Hematopoietic multipotent progenitor cell treated with erythropoietin and hydrocortisone succinate and interleukin-3 and kit ligand, for 15 days (in vitro differentiated cells): Measurements from ENCODE around the gene STRN4.
"Not testable (repeated sequence)": the region's sequence is repeated elsewhere in the genome, so short reads cannot be mapped to it uniquely, and the experiment has no call there.

Experiments
- DNase-seq: peaks from one replicate; pipeline ENCODE4 v3.0.0-alpha.2; 2015; ENCODE audit warnings: low spot score

The STRN4 gene

DNA sequence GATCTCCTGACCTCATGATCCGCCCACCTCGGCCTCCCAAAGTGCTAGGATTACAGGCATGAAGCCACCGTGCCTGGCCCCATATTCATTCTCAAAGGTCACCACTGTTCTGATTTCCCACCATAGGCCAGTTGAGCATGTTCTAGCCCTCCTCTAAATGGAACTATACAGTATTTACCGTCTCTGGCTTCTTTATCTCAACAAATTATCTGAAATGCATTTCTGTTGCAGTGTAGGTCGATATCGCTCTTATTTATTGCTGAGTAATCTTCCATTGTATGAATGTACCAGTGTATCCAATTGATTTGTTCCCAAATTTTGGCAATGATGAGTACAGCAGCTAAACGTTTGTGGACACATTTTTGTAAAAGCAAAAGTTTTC lies 26.8 kb upstream of the STRN4 start:
- DNase-seq: no peak

DNA sequence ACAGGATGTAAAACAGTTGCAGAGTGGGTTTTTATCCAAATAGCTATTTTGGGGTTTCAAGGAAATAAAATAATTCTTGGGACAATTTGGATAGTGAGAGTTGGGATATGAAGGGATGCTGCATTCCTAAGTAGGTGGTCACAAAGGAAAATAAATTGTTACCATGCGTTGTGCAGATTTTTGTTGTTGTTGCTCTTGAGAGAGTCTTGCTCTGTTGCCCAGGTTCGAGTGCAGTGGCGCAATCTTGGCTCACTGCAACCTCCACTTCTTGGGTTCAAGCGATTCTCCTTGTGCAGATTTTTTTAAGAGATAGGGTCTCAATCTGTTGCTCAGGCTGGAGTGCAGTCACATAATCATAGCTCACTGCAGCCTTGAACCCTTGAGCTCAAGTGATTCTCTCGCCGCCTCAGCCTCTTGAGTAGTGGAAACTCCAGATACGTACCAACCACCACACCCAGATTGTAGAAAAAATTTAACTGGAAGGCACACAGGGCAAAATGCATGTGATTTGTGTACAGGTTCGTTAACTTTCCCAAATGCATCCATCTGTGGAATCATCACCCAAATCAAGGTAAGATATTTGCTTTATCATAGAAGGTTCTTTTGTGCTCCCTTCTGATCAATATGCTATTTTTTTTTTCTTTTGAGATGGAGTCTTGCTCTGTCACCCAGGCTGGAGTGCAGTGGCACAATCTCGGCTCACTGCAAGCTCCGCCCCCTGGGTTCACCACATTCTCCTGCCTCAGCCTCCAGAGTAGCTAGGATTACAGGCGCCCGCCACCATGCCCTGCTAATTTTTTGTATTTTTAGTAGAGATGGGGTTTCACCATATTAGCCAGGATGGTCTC lies 26.1 kb upstream of the STRN4 start:
- no peak for DNase-seq

DNA sequence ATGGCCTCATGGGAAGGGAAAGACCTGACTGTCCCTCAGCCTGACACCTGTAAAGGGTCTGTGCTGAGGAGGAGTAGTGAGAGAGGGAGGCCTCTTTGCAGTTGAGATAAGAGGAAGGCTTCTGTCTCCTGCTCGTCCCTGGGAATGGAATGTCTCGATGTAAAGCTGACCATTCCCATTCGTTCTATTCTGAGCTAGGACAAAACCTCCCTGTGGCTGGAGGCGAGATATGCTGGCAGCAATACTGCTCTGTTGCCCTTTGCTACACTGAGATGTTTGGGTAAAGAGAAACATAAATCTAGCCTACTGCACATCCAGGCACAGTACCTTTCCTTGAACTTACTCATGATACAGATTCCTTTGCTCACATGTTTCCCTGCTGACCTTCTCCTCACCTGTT lies 22.5 kb upstream of the STRN4 start:
- not testable (repeated sequence) for DNase-seq

DNA sequence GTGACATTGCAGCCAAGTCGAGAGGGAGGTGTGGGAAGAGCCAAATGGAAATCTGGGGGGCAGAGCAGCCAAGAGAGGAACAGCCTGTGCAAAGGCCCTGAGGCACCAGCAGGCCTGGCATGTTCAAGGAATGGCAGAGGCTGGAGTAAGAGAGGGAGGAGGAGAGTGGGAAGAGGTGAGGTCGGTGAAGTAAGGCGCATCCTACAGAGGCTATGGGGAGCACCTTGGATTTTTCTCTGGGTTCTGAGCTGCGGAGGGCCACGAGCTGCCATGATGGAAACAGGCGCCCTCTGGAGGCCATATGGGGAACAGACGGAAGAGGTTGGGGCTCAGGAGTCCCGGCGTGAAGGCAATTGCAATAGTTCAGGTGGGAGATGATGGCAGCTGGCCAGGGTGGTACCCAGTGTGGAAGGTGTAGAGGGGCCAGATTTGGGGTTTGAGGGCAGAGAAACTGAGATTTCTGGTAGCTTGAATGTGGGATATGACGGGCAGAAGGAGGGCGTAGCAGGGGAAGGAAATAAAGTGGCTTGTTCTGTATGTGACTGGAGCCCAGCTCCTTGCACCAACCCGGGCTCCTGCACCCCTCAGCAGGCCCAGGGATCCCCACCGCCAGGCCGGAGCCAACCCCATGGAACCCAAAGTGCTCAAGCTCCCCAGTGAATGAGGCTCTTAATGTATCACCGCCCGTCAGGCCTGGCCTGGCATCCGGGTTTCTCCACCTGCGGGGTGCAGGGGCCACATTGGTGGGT lies 20.5 kb upstream of the STRN4 start:
- peak; percentile 78 for DNase-seq

DNA sequence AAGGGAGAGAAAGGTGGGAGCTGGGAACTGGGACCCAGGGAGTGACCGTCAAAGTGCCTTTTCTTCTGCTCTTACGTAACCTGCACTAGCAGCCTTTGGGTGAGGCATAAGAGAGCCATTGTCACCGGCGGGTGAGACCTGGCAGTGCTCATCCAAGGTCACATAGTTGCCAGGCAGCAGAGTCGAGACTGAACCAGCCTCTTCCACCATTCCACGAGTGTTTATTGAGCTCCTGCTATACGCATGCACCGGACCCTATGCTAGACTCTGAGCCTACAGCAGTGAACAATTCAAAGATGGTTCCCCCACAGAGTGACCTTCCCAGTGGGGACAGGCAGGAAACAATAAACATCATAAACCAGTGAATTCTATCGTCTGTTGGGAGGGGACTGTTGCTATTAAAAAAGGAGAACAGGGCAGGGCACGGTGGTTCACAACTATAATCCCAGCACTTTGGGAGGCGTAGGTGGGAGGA lies 18.6 kb upstream of the STRN4 start:
- DNase-seq: no peak

DNA sequence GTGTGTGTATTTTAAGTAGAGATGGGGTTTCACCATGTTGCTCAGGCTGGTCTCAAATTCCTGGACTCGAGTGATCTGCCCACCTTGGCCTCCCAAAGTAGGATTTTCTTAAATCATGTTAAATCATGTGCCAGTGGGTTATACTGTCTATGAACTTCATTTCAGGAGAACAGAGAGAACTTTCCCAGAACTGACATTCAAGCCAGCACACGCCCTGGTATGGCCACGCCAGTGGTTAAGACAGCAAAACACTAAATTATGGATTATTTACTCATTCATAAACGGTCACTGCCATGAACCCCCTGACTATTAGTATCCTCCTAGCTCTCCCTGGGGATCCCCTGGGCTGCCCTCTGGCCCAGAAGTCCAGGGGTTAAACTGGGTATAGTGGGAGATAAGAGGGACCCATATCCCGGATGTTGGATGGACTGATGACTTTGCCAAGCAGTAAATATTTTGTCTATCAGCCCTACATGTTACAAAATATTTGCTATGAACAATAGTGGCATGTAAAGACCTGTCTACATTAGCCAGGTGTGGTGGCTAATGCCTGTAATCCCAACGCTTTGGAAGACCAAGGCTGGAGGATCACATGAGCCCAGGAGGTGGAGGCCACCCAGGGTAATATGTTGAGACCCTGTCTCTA lies 16.1 kb upstream of the STRN4 start:
- no peak for DNase-seq

DNA sequence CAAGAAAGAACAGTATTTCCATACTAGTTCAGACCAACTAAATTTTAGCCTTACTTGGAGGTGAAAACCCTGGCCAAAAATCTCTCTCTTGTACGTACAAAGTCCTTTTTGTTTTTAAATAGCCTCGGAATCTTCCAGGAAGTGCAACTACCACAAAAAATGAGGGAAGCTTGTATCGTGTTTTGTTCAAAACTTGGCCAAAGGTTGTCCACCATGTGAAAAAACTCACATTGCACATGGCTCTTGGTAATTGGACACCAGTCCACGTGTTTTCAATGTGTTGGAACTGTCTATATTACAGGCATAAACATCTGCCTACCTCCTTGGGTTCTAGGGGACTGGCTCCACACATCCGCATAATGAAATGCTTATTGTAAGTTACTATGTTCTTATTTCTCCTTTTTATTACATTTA lies 15.2 kb upstream of the STRN4 start:
- no peak for DNase-seq

DNA sequence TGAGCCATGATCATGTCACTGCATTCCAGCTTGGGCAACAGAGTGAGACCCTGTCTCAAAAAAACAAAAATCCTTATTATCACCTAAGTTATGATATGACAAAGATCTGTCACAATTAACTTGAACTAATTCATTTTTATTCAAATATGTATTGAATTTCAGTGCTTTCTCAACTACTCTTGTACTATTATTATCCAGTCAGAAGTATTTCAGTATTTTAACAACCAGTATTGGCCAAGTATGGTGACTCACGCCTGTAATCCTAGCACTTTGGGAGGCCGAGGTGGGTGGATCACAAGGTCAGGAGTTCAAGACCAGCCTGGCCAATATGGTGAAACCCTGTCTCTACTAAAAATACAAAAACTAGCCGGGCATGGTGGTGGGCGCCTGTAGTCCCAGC lies 14.6 kb upstream of the STRN4 start:
- not testable (repeated sequence) for DNase-seq

DNA sequence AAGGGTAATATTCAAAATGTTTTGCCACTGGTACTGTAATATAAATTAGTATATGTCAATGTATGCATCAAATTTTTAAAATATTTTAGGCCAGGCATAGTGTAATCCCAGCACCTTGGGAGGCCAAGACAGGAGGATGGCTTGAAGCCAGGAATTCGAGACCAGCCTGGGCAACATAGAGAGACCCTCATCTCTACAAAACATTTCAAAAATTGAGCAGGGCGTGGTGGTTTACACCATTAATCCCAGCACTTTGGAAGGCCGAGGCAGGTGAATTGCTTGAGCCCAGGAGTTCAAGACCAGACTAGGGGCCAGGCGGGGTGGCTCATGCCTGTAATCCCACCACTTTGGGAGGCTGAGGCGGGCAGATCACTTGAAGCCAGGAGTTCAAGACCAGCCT lies 14.1 kb upstream of the STRN4 start:
- no peak for DNase-seq

DNA sequence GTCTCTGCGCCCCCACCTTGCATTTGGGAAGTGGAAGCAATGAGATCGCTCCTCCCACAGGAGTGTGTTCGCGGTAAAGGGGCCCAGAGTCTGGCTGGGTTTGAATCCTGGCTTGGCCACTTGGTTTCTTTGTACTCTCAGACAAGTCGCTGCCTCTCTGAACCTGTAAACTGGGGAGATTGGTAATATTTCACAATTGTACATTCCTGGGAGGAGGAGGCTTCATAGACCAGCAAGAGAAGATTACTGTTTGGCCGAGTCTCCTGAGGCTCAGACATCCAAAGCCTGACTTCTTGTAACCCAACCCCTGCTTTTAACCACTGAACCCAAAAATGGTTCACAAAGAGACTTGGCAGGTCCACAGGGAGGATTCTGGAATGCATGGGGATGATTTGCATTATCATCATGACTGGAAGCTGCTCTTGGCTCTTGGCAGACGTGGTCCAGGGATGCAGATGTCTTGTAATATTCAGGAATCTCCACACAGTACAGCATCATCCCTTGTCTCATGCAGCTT lies 13.6 kb upstream of the STRN4 start:
- no peak for DNase-seq

DNA sequence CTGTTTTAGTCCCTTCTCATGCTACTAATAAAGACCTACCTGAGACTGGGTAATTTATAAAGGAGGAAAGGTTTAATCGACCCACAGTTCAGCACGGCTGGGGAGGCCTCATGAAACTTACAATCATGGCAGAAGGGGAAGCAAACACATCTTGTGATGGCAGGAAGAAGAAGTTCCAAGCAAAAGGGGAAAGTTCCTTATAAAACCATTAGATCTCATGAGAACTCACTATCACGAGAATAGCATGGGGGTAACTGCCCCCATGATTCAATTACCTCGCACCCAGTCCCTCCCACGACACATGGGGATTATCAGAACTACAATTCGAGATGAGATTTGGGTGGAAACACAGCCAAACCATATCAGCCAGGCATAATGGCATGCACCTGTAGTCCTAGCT lies 13.0 kb upstream of the STRN4 start:
- DNase-seq: no peak

DNA sequence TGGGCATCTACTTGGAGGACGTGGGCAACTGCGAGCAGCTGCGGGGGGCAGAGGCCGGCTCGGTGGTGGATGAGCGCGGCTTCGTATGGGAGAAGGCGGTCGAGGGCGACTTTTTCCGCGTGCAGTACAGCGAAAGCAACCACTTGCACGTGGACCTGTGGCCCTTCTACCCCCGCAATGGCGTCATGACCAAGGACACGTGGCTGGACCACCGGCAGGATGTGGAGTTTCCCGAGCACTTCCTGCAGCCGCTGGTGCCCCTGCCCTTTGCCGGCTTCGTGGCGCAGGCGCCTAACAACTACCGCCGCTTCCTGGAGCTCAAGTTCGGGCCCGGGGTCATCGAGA lies 10.3 kb upstream of the STRN4 start:
- DNase-seq: no peak

DNA sequence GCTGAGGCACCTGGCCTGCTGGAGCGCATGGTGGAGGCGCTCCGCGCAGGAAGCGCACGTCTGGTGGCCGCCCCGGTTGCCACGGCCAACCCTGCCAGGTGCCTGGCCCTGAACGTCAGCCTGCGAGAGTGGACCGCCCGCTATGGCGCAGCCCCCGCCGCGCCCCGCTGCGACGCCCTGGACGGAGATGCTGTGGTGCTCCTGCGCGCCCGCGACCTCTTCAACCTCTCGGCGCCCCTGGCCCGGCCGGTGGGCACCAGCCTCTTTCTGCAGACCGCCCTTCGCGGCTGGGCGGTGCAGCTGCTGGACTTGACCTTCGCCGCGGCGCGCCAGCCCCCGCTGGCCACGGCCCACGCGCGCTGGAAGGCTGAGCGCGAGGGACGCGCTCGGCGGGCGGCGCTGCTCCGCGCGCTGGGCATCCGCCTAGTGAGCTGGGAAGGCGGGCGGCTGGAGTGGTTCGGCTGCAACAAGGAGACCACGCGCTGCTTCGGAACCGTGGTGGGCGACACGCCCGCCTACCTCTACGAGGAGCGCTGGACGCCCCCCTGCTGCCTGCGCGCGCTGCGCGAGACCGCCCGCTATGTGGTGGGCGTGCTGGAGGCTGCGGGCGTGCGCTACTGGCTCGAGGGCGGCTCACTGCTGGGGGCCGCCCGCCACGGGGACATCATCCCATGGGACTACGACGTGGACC lies 9.7 kb upstream of the STRN4 start:
- no peak for DNase-seq

DNA sequence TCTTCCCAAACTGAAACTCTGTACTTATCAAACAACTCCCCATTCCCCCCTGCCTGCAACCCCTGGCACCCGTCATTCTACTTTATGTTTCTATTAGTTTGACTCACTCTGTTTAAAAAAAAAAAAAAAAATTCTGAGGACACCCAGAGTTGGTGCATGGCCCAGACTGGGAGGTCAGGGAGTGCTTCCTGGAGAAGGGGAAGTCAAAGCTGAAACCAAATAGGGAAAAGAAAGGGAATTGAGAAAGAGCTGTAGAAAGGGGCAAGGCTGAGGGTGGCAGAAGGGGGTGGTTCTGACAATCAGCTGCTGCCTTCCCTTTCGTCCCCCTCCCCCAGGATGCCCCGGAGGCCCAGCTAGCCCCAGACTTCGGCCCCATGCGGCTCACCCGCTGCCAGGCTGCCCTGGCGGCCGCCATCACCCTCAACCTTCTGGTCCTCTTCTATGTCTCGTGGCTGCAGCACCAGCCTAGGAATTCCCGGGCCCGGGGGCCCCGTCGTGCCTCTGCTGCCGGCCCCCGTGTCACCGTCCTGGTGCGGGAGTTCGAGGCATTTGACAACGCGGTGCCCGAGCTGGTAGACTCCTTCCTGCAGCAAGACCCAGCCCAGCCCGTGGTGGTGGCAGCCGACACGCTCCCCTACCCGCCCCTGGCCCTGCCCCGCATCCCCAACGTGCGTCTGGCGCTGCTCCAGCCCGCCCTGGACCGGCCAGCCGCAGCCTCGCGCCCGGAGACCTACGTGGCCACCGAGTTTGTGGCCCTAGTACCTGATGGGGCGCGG lies 9.0 kb upstream of the STRN4 start:
- no peak for DNase-seq

DNA sequence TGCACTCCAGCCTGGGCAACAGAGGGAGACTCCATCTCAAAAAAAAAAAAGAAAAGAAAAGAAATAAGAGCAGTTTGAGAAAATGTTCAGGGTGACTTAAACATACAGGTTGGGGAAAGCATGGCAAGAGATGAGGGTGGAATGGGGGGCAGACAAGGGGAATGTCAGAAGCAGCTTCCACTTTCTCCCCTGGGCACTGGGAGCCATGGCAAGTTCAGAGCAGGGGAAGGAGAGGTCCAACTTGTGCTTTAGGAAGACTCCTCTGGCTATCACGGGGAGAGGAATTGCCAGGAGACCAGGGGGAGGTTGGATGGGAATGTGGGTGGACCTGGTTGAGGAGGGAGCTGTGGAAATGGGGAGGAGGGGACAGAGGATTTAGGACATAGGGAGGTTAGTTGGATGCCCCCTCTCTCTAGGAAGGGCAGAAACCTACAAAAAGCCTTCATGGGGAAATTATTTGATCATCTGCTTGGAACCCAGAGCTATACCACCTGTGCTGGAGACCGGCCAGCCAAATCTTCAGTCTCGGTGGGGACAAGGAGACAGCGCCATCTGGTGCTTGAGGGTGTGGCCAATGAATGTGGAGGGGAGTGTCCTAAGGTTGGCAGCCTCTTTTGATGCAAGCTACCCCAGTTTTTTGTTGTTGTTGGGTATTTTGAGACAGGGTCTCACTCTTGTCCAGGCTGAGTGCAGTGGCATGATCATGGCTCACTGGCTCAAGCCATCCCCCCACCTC lies 7.3 kb upstream of the STRN4 start:
- peak; percentile 76 for DNase-seq

DNA sequence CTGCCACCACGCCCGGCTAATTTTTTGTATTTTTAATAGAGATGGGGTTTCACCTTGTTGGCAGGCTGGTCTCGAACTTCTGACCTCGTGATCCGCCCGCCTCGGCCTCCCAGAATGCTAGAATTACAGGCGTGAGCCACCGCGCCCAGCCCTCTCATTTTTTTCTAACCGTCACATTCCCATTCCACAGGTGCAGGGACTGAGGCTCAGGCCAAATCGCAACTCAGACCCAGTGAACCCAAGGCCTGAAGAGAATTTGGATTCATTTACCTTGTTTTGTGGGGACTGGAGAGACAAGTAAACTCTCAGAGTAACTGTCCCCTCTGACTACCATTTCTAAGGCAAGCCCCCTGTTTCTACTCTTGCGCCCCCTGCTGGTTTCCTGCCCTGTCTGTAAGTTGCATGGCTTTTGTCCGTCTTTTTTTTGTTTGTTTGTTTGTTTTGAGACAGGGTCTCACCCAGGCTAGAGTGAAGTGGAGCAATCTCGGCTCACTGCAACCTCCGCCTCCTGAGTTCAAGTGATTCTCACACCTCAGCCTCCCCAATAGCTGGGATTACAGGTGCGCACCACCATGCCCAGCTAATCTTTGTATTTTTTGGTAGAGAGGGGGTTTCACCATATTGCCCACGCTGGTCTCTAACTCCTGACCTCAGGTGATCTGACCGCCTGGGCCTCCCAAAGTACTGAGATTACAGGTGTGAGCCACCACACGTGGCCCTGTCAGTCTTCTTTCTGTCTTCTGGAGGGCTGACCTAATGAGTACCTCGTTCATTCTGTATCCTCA lies 2.3 kb upstream of the STRN4 start:
- peak; percentile 77 for DNase-seq

DNA sequence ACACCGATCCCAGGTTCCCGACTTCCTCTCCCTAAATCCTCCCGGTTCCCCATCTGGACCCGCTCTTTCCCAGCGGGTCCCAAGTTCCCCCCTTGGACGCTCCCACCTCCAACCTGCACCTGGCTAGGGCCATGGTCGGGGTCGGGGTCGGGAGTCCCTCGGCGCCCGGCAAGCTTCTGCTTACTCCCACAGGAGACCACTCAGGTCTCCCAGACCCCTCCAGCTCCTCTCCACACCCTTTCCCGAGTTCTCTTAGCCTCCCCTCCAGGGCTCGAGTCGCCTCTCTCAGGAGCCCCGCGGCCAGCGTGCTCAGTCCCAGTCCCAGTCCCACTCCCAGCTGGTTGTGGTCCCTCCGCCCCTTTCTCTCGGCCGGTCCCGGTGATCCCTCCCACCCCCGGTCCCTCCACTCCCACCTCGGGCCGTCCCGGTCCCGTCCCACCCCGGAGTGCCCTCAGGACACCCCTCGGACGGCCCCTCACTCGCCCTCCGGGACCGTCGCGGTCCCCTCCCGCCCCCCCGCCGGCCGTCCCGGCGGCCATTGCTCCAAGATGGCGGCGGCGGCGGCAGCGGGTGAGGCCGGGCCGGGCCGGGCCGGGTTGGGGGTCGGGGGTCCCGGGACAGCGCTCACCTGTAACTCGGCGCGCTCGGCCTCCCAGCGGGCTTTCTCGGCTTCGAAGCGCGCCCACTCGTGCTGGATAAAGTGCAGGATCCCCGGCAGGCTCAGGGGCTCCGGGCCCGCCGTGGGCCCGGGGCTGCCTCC lies 549 bp downstream of the STRN4 start, which contains the start of gene FKRP:
FKRP (plus strand) TSS at position 537 of the 760 bp plus-strand sequence. CDS start 9,394 bp downstream, outside the sequence.
- peak; percentile 44 for DNase-seq

DNA sequence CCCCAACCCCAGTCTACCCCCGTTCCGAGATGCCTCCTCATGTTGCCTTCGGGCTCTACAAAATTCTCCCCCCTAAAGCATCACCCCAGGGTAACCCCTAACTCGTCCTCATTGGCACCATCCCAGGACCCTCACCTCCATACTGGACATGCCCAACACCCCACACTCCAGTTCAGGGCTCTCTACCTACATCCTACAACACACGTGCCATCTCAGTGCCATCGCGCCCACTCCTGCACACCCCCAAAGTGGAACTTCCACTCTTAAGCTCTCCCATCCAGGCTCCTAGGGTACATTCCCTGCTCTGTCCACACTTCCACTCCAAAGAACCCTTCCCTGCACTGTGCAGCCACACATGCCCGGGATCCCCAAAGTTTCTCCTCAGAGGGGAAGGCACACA lies 1.2 kb downstream of the STRN4 start:
- no peak for DNase-seq
